Neural progenitor cell (in vitro differentiated cells): Measurements from ENCODE around the gene WHAMM.

Source experiments
- EZH2 ChIP-seq: fragments of 200-600 bp; sonication (generic); IDR thresholded peaks from 2 replicates; pipeline ENCODE4 v1.6.1; 2017; ENCODE audit warnings: antibody characterized with exemption, mild to moderate bottlenecking, moderate library complexity
- EZH2phosphoT487 ChIP-seq: fragments of 200-600 bp; sonication (generic); IDR thresholded peaks from 2 replicates; pipeline ENCODE4 v1.6.1; 2017; ENCODE audit warnings: antibody characterized with exemption
- TF ChIP-seq, protein P1 (sequence below): fragments of 200-600 bp; sonication (generic); IDR thresholded peaks from 2 replicates; pipeline ENCODE4 v1.5.1; 2017; ENCODE audit warnings: antibody characterized with exemption, mild to moderate bottlenecking

DNA sequence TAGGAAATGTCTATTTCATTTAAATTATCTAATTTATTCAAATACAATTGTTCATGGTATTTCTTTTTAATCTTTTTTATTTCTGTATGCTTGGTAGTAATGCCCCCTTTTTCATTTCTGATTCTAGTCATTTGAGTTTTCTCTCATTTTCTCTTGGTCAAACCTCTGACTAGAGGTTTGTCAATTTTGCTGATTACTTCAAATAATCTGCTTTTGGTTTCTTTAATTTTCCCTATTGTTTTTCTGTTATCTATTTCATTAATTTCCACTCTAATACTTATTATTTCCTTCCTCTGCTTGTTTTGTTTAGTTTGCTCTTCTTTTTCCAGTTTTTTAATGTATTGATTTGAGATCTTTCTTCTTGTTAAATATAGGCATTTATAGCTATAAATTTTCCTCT, 15.7 kb upstream of the WHAMM start:
- no peak for TF ChIP-seq EZH2phosphoT487
- TF ChIP-seq, protein P1, sequence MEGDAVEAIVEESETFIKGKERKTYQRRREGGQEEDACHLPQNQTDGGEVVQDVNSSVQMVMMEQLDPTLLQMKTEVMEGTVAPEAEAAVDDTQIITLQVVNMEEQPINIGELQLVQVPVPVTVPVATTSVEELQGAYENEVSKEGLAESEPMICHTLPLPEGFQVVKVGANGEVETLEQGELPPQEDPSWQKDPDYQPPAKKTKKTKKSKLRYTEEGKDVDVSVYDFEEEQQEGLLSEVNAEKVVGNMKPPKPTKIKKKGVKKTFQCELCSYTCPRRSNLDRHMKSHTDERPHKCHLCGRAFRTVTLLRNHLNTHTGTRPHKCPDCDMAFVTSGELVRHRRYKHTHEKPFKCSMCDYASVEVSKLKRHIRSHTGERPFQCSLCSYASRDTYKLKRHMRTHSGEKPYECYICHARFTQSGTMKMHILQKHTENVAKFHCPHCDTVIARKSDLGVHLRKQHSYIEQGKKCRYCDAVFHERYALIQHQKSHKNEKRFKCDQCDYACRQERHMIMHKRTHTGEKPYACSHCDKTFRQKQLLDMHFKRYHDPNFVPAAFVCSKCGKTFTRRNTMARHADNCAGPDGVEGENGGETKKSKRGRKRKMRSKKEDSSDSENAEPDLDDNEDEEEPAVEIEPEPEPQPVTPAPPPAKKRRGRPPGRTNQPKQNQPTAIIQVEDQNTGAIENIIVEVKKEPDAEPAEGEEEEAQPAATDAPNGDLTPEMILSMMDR = no peak
- no peak for TF ChIP-seq EZH2
